ENCODE data around the gene LHX2. TPM values are rescaled to one million over a fixed set of nuclear protein-coding genes. Genes with fewer than 3 reads are reported as not detected.
A peak's percentile ranks its signal among the peaks of the same experiment; 100 is the strongest.

Gene LHX2
- total RNA-seq, 2 donors from 2014 or later, result 0.31 TPM; not detected in 1

DNA sequence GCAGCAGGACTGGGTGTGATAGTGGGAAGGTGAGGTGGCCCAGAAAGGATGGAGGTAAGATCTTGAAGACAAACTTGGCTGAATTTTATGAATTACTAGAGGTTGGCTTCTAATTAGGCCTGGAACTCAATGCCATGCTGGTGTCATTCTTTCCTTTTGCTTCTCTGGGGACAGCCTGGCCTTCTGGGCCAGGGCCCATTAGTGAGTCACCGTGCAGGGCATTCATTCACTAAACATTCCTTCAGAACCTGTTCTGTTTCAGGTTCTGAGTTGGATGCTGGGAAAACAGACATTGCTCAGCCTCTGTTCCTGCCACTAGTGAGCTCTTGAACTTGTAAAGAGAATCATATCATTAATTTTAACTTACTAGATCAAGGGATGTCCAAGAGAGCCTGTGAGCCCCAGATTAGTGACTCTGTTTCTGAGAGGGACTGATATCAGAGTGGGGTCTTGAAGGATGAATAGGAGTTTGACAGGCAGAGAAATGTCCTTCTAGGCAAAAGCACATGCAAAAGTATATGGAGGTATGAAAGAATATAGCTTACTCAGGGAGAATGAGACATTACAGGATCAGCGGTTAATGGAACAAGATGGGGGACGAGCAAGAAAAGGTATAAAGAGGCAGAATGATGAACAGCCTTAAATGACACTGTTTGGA, 66.5 kb downstream of the LHX2 start:
- H3K36me3 ChIP-seq, result no peaks in the 10 kb centered on the region
- no peaks in the 10 kb centered on the region for H3K9me3 ChIP-seq
- no peaks in the 10 kb centered on the region for H3K4me1 ChIP-seq
- H3K27me3 ChIP-seq, result no peaks in the 10 kb centered on the region
- TF ChIP-seq, protein P1, sequence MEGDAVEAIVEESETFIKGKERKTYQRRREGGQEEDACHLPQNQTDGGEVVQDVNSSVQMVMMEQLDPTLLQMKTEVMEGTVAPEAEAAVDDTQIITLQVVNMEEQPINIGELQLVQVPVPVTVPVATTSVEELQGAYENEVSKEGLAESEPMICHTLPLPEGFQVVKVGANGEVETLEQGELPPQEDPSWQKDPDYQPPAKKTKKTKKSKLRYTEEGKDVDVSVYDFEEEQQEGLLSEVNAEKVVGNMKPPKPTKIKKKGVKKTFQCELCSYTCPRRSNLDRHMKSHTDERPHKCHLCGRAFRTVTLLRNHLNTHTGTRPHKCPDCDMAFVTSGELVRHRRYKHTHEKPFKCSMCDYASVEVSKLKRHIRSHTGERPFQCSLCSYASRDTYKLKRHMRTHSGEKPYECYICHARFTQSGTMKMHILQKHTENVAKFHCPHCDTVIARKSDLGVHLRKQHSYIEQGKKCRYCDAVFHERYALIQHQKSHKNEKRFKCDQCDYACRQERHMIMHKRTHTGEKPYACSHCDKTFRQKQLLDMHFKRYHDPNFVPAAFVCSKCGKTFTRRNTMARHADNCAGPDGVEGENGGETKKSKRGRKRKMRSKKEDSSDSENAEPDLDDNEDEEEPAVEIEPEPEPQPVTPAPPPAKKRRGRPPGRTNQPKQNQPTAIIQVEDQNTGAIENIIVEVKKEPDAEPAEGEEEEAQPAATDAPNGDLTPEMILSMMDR (IDR thresholded peaks at IDR 0.05), result no peak
- H3K27ac ChIP-seq, result peak overlapping the region in 1 of 2 donors; percentile 56
- no peak for DNase-seq (ENCODE audit: low spot score)
- no peak overlapping the region for H3K4me3 ChIP-seq

DNA sequence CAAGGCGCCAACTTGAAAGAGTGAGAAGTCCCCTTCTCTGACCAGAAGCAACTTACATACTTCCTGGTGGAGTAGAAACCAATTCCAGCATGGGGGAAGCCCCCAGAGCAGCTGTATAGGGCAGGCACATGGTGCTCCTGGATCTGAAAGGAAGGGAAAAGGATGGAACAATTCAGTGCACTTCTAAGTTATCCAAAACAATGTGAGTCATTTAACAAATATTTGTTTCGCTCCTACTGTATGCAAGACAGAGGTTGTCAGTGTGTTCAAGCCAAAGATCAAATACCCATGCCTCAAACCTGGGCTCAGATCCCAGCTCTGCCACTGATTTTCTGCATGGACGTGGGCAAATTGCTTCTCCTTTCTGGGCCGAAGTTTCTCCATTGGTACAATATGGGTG, 67.1 kb downstream of the LHX2 start:
- Histone ChIP-seq H3K9me3 (no peaks in the 10 kb centered on the region), H3K4me1 (no peaks in the 10 kb centered on the region), H3K27ac (peak overlapping the region in 1 of 2 donors; percentile 56), H3K27me3 (no peaks in the 10 kb centered on the region), H3K4me3 (no peak overlapping the region), H3K36me3 (no peaks in the 10 kb centered on the region)
- no peak for DNase-seq (ENCODE audit: low spot score)
- TF ChIP-seq, protein P1 (IDR thresholded peaks at IDR 0.05), result no peak

- no peak overlapping the region for H3K4me3 ChIP-seq
- peak; percentile 67 for DNase-seq (ENCODE audit: low spot score)
- peak overlapping the region in 1 of 2 donors; percentile 56 for H3K27ac ChIP-seq
- TF ChIP-seq, protein P1 (IDR thresholded peaks at IDR 0.05), result no peak
- H3K36me3 ChIP-seq, result no peaks in the 10 kb centered on the region
- no peaks in the 10 kb centered on the region for H3K9me3 ChIP-seq
- no peaks in the 10 kb centered on the region for H3K4me1 ChIP-seq
- no peaks in the 10 kb centered on the region for H3K27me3 ChIP-seq
Observed at GRCh38 chr9:124079176-124079925, 67.8 kb downstream of the LHX2 start.

DNA sequence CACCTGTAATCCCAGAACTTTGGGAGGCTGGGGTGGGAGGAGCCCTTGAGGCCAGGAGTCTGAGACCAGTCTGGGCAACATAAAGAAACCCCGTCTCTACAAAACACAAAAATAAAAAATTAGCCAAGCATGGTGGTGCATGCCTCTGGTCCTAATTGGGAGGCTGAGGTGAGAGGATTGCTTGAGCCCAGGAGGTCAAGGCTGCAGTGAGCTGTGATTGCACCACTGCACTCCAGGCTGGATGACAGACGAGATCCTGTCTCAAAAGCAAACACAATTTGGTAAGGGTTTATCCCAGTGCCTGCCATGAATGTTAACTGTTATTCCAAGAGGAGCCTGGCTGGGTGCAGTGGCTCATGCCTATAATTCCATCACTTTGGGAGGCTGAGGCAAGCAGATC, 71.1 kb downstream of the LHX2 start:
- H3K9me3 ChIP-seq, result peaks cover 0 to 12% of the 10 kb centered on the region in 2 donors
- TF ChIP-seq, protein P1 (IDR thresholded peaks at IDR 0.05), result no peak
- H3K27ac ChIP-seq, result no peak overlapping the region
- no peak overlapping the region for H3K4me3 ChIP-seq
- DNase-seq (ENCODE audit: low spot score), result no peak
- no peaks in the 10 kb centered on the region for H3K4me1 ChIP-seq
- H3K36me3 ChIP-seq, result no peaks in the 10 kb centered on the region
- H3K27me3 ChIP-seq, result no peaks in the 10 kb centered on the region

Other genes starting within 250 kb of the LHX2 start
- gene DENND1A, start 81.6 kb upstream of the LHX2 start, total RNA-seq, result 10 to 100 TPM; 14.9 to 23.6 TPM
- 1 to 10 TPM; 9.2 to 9.7 TPM for gene NEK6, start 246.2 kb downstream of the LHX2 start, total RNA-seq